OCI-LY1 (cell line): ENCODE measurements around the gene EPHA1.

Source experiments
- H2AFZ ChIP-seq: fragments of 200-600 bp; sonication (generic), shearing (Covaris generic); 2 replicates; pipeline ENCODE4 v1.6.0; 2014; ENCODE audit warnings: antibody characterized with exemption, mild to moderate bottlenecking, low read length
- H3F3A ChIP-seq: fragments of 200-600 bp; sonication (generic), shearing (Covaris generic); 2 replicates; pipeline ENCODE4 v1.6.0; 2014; ENCODE audit warnings: mild to moderate bottlenecking, antibody characterized with exemption, low read length, moderate library complexity; ENCODE audit not compliant: insufficient read depth
- H3K27ac ChIP-seq: fragments of 200-600 bp; sonication (generic); 2 replicates; pipeline ENCODE4 v1.5.1; 2014; ENCODE audit warnings: low read length, mixed run types, mild to moderate bottlenecking, low read depth; ENCODE audit not compliant: poor library complexity, severe bottlenecking
- H3K27me3 ChIP-seq: fragments of 200-600 bp; sonication (generic); 2 replicates; pipeline ENCODE4 v1.6.0; 2014; ENCODE audit warnings: antibody characterized with exemption, mild to moderate bottlenecking, low read length, moderate library complexity; ENCODE audit not compliant: insufficient read depth
- H3K36me3 ChIP-seq: fragments of 200-600 bp; sonication (generic); 2 replicates; pipeline ENCODE4 v1.6.1; 2014; ENCODE audit warnings: mild to moderate bottlenecking, antibody characterized with exemption, low read length, moderate library complexity, mixed read lengths; ENCODE audit not compliant: insufficient read depth
- H3K4me1 ChIP-seq: fragments of 200-600 bp; sonication (generic); 2 replicates; pipeline ENCODE4 v1.5.1; 2014; ENCODE audit warnings: mild to moderate bottlenecking, low read length, moderate library complexity; ENCODE audit not compliant: insufficient read depth, severe bottlenecking
- H3K4me2 ChIP-seq: fragments of 200-600 bp; sonication (generic), shearing (Covaris generic); 2 replicates; pipeline ENCODE4 v1.6.1; 2014; ENCODE audit warnings: low read length
- H3K4me3 ChIP-seq: fragments of 200-600 bp; sonication (generic); 2 replicates; pipeline ENCODE4 v1.5.1; 2014; ENCODE audit warnings: low read length, low read depth, mild to moderate bottlenecking, mixed read lengths; ENCODE audit not compliant: poor library complexity, severe bottlenecking
- H3K79me2 ChIP-seq: fragments of 200-600 bp; shearing (Covaris generic); 2 replicates; pipeline ENCODE4 v1.6.1; 2016; ENCODE audit warnings: mixed run types, low read length, mixed read lengths; ENCODE audit not compliant: insufficient read depth
- H3K9ac ChIP-seq: fragments of 200-600 bp; sonication (generic), shearing (Covaris generic); 2 replicates; pipeline ENCODE4 v1.6.1; 2014; ENCODE audit warnings: mild to moderate bottlenecking, low read length, mixed read lengths
- H3K9me2 ChIP-seq: fragments of 200-600 bp; sonication (generic), shearing (Covaris generic); 2 replicates; pipeline ENCODE4 v1.6.1; 2014; ENCODE audit warnings: low read depth, mild to moderate bottlenecking, low read length, mixed read lengths
- H3K9me3 ChIP-seq: fragments of 200-600 bp; shearing (Covaris generic); 2 replicates; pipeline ENCODE4 v1.6.1; 2014; ENCODE audit warnings: low read length, mixed read lengths
- H4K20me1 ChIP-seq: fragments of 200-600 bp; sonication (generic), shearing (Covaris generic); 2 replicates; pipeline ENCODE4 v1.6.0; 2016; ENCODE audit warnings: mild to moderate bottlenecking, low read length; ENCODE audit not compliant: insufficient read depth
- EZH2 ChIP-seq: fragments of 200-600 bp; sonication (generic), shearing (Covaris generic); IDR thresholded peaks from 2 replicates; pipeline ENCODE4 v1.8.0; 2017; ENCODE audit warnings: borderline replicate concordance, mixed run types, mild to moderate bottlenecking, antibody characterized with exemption, low read length, moderate library complexity, mixed read lengths
- TF ChIP-seq, protein P1 (sequence below): fragments of 200-600 bp; sonication (generic), shearing (Covaris generic); IDR thresholded peaks from 2 replicates; pipeline ENCODE4 v1.5.1; 2017; ENCODE audit warnings: mild to moderate bottlenecking, antibody characterized with exemption, low read length, moderate library complexity, mixed read lengths

The EPHA1 gene

DNA sequence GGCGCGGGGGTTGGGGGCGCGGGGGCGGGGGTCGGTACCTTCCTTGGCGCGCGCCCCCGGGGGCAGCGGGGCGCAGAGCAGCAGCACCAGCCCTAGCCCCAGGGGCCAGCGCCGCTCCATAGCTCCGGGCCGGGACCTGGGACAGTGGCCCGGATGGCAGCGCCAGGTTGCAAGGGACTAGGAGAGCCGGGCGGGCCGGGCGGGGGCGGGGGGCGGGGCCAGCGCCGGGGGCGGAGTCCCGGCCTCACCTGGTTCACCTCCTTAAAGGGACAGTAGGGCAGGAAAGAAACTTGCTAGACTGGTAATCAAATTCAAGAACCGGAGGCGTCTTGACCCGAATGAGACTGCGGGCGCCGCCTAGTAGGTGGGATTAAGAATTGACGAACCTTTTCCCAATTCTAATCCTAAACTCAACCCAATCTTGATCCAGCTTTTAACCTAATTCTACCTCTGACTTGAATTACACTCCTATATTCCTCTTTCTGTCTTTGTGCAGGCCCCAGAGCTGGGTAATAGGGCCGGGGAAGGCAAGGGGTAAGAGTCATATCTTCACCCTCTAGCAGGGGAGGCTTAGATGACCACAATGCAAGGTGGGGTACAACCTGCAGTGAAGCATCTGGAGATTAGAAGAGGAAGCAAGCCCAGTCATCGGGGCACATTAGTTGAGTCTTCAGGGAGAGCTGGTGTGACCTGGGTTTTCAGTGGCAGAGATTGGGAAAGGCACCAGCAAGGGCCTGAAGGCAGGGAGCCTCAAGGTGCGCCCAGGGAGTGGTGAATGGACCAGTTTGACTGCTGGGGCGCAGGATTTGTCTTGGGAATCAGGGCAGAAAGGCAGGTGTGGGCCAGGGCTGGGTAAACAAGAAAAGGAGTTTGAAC lies at the start of gene EPHA1:
Gene EPHA1 (minus strand): TSS at position 171 of the 876 bp plus-strand sequence. CDS start 51 bp downstream, at position 120.
- no peak within 1 kb of the TSS for H3K4me2 ChIP-seq
- H3K4me3 ChIP-seq = no peak within 1 kb of the TSS
- H3K36me3 ChIP-seq = no peaks in the 10 kb centered on the region
- TF ChIP-seq, protein P1, sequence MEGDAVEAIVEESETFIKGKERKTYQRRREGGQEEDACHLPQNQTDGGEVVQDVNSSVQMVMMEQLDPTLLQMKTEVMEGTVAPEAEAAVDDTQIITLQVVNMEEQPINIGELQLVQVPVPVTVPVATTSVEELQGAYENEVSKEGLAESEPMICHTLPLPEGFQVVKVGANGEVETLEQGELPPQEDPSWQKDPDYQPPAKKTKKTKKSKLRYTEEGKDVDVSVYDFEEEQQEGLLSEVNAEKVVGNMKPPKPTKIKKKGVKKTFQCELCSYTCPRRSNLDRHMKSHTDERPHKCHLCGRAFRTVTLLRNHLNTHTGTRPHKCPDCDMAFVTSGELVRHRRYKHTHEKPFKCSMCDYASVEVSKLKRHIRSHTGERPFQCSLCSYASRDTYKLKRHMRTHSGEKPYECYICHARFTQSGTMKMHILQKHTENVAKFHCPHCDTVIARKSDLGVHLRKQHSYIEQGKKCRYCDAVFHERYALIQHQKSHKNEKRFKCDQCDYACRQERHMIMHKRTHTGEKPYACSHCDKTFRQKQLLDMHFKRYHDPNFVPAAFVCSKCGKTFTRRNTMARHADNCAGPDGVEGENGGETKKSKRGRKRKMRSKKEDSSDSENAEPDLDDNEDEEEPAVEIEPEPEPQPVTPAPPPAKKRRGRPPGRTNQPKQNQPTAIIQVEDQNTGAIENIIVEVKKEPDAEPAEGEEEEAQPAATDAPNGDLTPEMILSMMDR = peak; percentile 38; the same call in 1 of the 2 replicates
- no peak for TF ChIP-seq EZH2
- no peaks in the 10 kb centered on the region; the same call in 1 of the 2 replicates for H3K27me3 ChIP-seq
- H3F3A ChIP-seq = no peaks in the 10 kb centered on the region
- no peaks in the 10 kb centered on the region for H3K9me3 ChIP-seq
- H3K27ac ChIP-seq = no peak within 1 kb of the TSS
- no peak within 1 kb of the TSS for H3K9ac ChIP-seq
- no peaks in the 10 kb centered on the region for H3K79me2 ChIP-seq
- H4K20me1 ChIP-seq = no peaks in the 10 kb centered on the region
- no peaks in the 10 kb centered on the region for H3K9me2 ChIP-seq
- H2AFZ ChIP-seq = no peak within 1 kb of the TSS
- H3K4me1 ChIP-seq = no peaks in the 10 kb centered on the region

DNA sequence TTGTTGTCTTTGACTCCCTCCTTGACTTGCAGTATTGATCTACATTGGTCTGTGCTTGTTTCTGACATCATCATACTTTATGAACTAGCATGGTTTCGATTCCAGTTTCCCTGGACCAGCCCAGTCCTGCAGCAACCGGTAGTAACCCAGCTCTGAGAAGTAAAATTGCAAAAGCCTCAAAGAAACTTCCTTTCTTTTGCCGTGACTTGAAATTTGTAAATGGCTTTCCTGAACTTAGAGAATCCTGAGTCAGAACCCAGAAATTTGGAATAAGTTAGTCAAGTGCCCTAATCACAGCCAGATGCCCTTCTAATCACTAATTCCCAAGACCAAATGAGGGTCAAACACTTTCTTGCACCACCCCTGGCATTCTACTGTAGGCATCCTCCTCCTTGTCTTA lies 49.6 kb upstream of the EPHA1 start:
- no peaks in the 10 kb centered on the region for H3K4me1 ChIP-seq
- no peak for TF ChIP-seq EZH2
- TF ChIP-seq, protein P1 = no peak
- no peak overlapping the region for H2AFZ ChIP-seq
- no peak overlapping the region for H3K9ac ChIP-seq
- H4K20me1 ChIP-seq = no peaks in the 10 kb centered on the region
- H3K9me3 ChIP-seq = no peaks in the 10 kb centered on the region
- H3K36me3 ChIP-seq = no peaks in the 10 kb centered on the region
- H3K27ac ChIP-seq = no peak overlapping the region
- H3K9me2 ChIP-seq = no peaks in the 10 kb centered on the region
- H3K27me3 ChIP-seq = no peaks in the 10 kb centered on the region
- no peak overlapping the region for H3K4me2 ChIP-seq
- H3F3A ChIP-seq = no peaks in the 10 kb centered on the region
- no peak overlapping the region for H3K4me3 ChIP-seq
- no peaks in the 10 kb centered on the region for H3K79me2 ChIP-seq

DNA sequence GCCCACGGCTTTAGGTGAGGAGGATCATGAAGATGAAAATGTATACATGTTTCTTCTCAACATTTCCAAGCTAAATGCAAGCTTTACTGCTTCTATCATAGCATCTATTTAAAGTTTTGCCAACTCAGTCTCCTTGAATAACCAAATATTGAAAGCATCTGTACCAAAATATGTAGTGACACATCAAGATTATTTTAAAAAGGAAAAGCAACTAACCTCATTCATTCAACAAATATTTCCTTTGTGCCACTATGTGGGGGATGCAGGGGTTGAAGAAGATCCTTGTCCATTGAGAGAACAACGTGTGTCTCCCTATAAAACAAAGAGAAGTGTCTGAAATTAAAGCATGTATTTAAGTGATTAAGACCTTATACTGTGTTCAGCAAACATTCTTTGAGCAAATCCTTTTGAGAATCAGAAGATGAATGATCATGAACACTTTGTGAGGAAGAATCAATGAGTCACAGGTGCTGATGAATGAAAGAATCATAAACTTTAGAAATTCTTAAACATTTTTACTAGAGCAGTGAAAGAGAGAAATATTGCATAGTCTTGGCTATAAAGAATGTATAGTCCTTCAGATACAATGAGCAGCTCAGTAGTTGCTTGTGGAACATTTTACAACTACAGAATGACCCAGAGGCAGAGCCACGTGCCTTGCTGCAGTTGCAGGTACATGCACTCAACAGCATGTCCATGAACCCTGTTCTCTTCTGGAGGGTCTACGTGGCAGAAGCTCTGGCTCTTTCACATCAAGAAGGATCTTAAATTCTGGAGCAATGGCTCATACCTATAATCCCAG lies 48.5 kb upstream of the EPHA1 start:
- no peak overlapping the region for H3K4me2 ChIP-seq
- H3K27ac ChIP-seq = no peak overlapping the region
- H3K9ac ChIP-seq = no peak overlapping the region
- no peak overlapping the region for H2AFZ ChIP-seq
- no peak overlapping the region for H3K4me3 ChIP-seq
- H4K20me1 ChIP-seq = no peaks in the 10 kb centered on the region
- no peaks in the 10 kb centered on the region for H3K27me3 ChIP-seq
- H3F3A ChIP-seq = no peaks in the 10 kb centered on the region
- no peaks in the 10 kb centered on the region for H3K36me3 ChIP-seq
- H3K4me1 ChIP-seq = no peaks in the 10 kb centered on the region
- no peaks in the 10 kb centered on the region for H3K79me2 ChIP-seq
- H3K9me3 ChIP-seq = no peaks in the 10 kb centered on the region
- H3K9me2 ChIP-seq = no peaks in the 10 kb centered on the region
- TF ChIP-seq EZH2 = no peak
- TF ChIP-seq, protein P1 = no peak
